ENCODE results near the gene HACD2. TPM values are rescaled to one million over a fixed set of nuclear protein-coding genes. Genes with fewer than 3 reads are reported as not detected.

The HACD2 gene
- total and polyA plus RNA-seq, 2 donors (not counting 3 experiments of a cell fraction or from before 2014, with no cell fraction given), result 17.0 to 20.9 TPM

GRCh38 chr3:123526474-123526873 lies 58.4 kb downstream of the HACD2 start:
- Histone ChIP-seq H3K36me3 (ENCODE audit: control insufficient read depth in 2 of 2, extremely low read depth in 1 of 2, insufficient read depth in 2 of 2, low read length in 2 of 2) (no peaks in the 10 kb centered on the region), H3K4me3 (replicated peaks in 1 of 3; ENCODE audit: insufficient read depth in 1 of 3, low read depth in 1 of 3, low read length in 3 of 3) (no peak overlapping the region), H3K9ac (replicated peaks; ENCODE audit: extremely low read depth, insufficient read depth, low read length) (no peak overlapping the region), H3K4me1 (ENCODE audit: control insufficient read depth, extremely low read depth, insufficient read depth, low read length) (peaks cover 9% of the 10 kb centered on the region), H3K27me3 (ENCODE audit: control insufficient read depth in 2 of 2, insufficient read depth in 2 of 2, low read length in 2 of 2) (no peaks in the 10 kb centered on the region), H3K9me3 (replicated peaks; ENCODE audit: control insufficient read depth, insufficient read depth, low read length) (no peaks in the 10 kb centered on the region), H3K9me1 (replicated peaks; ENCODE audit: control insufficient read depth, extremely low read depth, insufficient read depth, low read length) (no peaks in the 10 kb centered on the region), H3K27ac (ENCODE audit: insufficient read depth, low read depth, low read length) (no peak overlapping the region), H3K4me2 (ENCODE audit: insufficient read depth, low read length) (no peak overlapping the region), H2AFZ (ENCODE audit: low read depth, low read length) (no peak overlapping the region), H3K79me2 (ENCODE audit: control insufficient read depth, insufficient read depth, low read length) (no peaks in the 10 kb centered on the region), H4K20me1 (replicated peaks; ENCODE audit: control insufficient read depth, extremely low read depth, insufficient read depth, low read length) (no peaks in the 10 kb centered on the region)
- intact Hi-C loops (cut with micrococcal nuclease), result no loop called here
- DNase-seq (ENCODE audit: low read depth, low spot score) (no peak), FAIRE-seq (no peak)
- no peak for TF ChIP-seq CTCF (IDR thresholded peaks at IDR 0.05; ENCODE audit: extremely low read depth in 1 of 2, insufficient read depth in 1 of 2, low read depth in 1 of 2, low read length in 2 of 2)
- no peak for TF ChIP-seq JUN (IDR thresholded peaks at IDR 0.05; ENCODE audit: borderline replicate concordance, insufficient read depth, insufficient read length, low read depth)
- no peak for TF ChIP-seq GATA2 (IDR thresholded peaks at IDR 0.05; ENCODE audit: insufficient read depth, insufficient read length, low read depth, low read length)
- no peak for TF ChIP-seq POLR2A (IDR thresholded peaks at IDR 0.05; ENCODE audit: low read depth, low read length)
- TF ChIP-seq EZH2 (IDR thresholded peaks at IDR 0.05; ENCODE audit: borderline replicate concordance, low read depth, low read length, severe bottlenecking), result no peak
- TF ChIP-seq POLR2AphosphoS5 (IDR thresholded peaks at IDR 0.05; ENCODE audit: insufficient read depth, low read depth, low read length), result no peak
- TF ChIP-seq MAX (IDR thresholded peaks at IDR 0.05; ENCODE audit: insufficient read depth, insufficient read length), result no peak
- TF ChIP-seq MYC (IDR thresholded peaks at IDR 0.05; ENCODE audit: low read depth, low read length), result no peak
- TF ChIP-seq FOS (IDR thresholded peaks at IDR 0.05; ENCODE audit: borderline replicate concordance, insufficient read depth, low read length), result no peak
- no TSS peak for BruUV-seq (replicated peaks)
- POLR2A ChIA-PET, result no interaction called here
- dilution Hi-C loops (cut with MboI; ENCODE audit: extremely low pct_ligation_motif_present, low sequenced_read_pairs), result no loop called here
- CTCF ChIA-PET, result interaction anchor here (1.1 to 1.4 kb wide), 2 partner anchors 9 to 33 kb away, joined by 3 to 6 read pairs; no protein-coding TSS in a partner anchor

Data from endothelial cell of umbilical vein (primary cell).